WTC11 (cell line): ENCODE results near the gene NTRK2. TPM values are rescaled to one million over a fixed set of nuclear protein-coding genes. Genes with fewer than 3 reads are reported as not detected.
"Not testable (repeated sequence)": the region's sequence is repeated elsewhere in the genome, so short reads cannot be mapped to it uniquely, and the experiment has no call there.

Experiments used
- ATAC-seq: fragments of 200-7000 bp; cut with Tn5 transposase; 2 replicates; pipeline ENCODE4 v1.10.0; 2021; ENCODE audit warnings: mild to moderate bottlenecking, moderate library complexity
- CTCF ChIA-PET: fragments of 300-600 bp; sonication (Branson Sonifier 250); formaldehyde crosslinking; loops from one replicate; lab custom pipeline; 2021; ENCODE audit warnings: antibody characterized with exemption; lab: Charles Lee
- POLR2A ChIA-PET: fragments of 350-600 bp; sonication (Branson Sonifier 250); formaldehyde crosslinking; loops from one replicate; lab custom pipeline; 2021; ENCODE audit warnings: antibody characterized with exemption; lab: Charles Lee
- DNase-seq: peaks from one replicate; pipeline ENCODE4 v3.0.0; 2021; ENCODE audit warnings: low spot score
- H3K27ac Mint-ChIP-seq: 2 replicates; pipeline ENCODE4 v1.8.0; 2021; ENCODE audit warnings: mixed read lengths
- H3K27me3 Mint-ChIP-seq: 2 replicates; pipeline ENCODE4 v1.8.0; 2021; ENCODE audit warnings: low read depth, mild to moderate bottlenecking, moderate library complexity, mixed read lengths
- H3K36me3 Mint-ChIP-seq: 2 replicates; pipeline ENCODE4 v1.8.0; 2021; ENCODE audit warnings: mixed read lengths
- H3K4me1 Mint-ChIP-seq: 2 replicates; pipeline ENCODE4 v1.8.0; 2022; ENCODE audit warnings: mixed read lengths
- H3K4me3 Mint-ChIP-seq: 2 replicates; pipeline ENCODE4 v1.8.0; 2021; ENCODE audit warnings: mild to moderate bottlenecking, moderate library complexity, mixed read lengths
- H3K9me3 Mint-ChIP-seq: 2 replicates; pipeline ENCODE4 v1.8.0; 2021; ENCODE audit warnings: mixed read lengths
- ZNF671 ChIP-seq: fragments of 250-450 bp; sonication (Bioruptor Pico); IDR thresholded peaks from 2 replicates; pipeline ENCODE4 v1.8.0; 2021; ENCODE audit warnings: mild to moderate bottlenecking
- total RNA-seq: library from RNA; stranded (reverse); gene quantifications from 3 replicates; pipeline ENCODE4 v1.2.3, GENCODE V29; 2021

Gene NTRK2
- total RNA-seq, 1 experiment from 2014 or later: 0.02 TPM

- TF ChIP-seq ZNF671 (CRISPR knock-in tag): no peak
Measured at GRCh38 chr9:85067792-85068191, 398.3 kb downstream of the NTRK2 start (continued).

- H3K36me3 Mint-ChIP-seq, POLR2A ChIA-PET, DNase-seq, H3K4me3 Mint-ChIP-seq, CTCF ChIA-PET, H3K27me3 Mint-ChIP-seq, H3K27ac Mint-ChIP-seq, ATAC-seq: not testable (repeated sequence)
- H3K9me3 Mint-ChIP-seq: peaks cover 21% of the 10 kb centered on the region
- H3K4me1 Mint-ChIP-seq: peaks cover 19% of the 10 kb centered on the region
Measured at GRCh38 chr9:85069421-85069820, 399.9 kb downstream of the NTRK2 start.
